HFF-Myc (cell line): ENCODE data around the gene DOCK4.

Experiments
- DNase-seq: peaks from one replicate; pipeline ENCODE4 v3.0.0-alpha.2; 2011; ENCODE audit warnings: low read depth; ENCODE audit errors: extremely low read depth
- H3K4me3 ChIP-seq: replicated peaks from 2 replicates; pipeline ENCODE4 v1.5.1; 2011; ENCODE audit warnings: low read depth, mild to moderate bottlenecking, control low read depth, low read length
- TF ChIP-seq, protein P1 (sequence below): IDR thresholded peaks from 2 replicates; pipeline ENCODE4 v1.5.1; 2012; ENCODE audit warnings: mild to moderate bottlenecking, low read depth, low read length, control low read depth; ENCODE audit errors: missing control alignments

Gene DOCK4

DNA sequence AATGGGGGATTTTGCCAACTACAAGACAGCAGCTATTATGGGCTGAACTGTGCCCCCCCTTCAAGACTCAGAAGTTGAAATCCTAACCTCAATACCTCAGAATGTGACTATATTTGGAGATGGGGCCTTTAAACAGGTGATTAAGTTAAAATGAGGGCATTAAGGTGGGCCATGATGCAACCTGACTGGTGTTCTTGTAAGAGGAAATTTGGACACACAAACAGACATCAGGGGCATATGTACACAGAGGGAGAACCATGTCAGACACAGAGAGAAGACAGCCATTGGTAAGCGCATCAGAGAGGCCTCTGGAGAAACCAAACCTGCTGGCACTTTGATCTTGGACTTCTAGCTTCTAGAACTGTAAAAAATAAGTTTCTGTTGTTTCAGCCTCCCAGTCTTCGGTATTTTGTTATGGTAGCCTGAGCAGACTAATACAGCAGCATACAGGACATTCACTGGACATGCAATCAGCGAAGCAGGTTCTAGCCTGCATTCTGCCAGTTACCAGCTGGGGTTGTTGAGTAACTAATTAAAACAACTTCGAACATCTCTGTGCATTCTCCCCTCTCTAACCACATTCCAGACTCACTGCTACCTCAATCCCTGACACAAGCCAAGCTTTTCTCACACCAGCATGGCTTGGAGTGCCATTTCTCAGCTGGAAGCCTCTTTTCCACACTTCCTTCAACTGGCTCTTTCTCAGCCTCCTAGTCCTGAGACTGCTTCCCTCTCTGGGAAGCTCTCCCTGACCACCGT lies 141.4 kb downstream of the DOCK4 start:
- TF ChIP-seq, protein P1, sequence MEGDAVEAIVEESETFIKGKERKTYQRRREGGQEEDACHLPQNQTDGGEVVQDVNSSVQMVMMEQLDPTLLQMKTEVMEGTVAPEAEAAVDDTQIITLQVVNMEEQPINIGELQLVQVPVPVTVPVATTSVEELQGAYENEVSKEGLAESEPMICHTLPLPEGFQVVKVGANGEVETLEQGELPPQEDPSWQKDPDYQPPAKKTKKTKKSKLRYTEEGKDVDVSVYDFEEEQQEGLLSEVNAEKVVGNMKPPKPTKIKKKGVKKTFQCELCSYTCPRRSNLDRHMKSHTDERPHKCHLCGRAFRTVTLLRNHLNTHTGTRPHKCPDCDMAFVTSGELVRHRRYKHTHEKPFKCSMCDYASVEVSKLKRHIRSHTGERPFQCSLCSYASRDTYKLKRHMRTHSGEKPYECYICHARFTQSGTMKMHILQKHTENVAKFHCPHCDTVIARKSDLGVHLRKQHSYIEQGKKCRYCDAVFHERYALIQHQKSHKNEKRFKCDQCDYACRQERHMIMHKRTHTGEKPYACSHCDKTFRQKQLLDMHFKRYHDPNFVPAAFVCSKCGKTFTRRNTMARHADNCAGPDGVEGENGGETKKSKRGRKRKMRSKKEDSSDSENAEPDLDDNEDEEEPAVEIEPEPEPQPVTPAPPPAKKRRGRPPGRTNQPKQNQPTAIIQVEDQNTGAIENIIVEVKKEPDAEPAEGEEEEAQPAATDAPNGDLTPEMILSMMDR = no peak
- DNase-seq = no peak
- H3K4me3 ChIP-seq = no peak overlapping the region

DNA sequence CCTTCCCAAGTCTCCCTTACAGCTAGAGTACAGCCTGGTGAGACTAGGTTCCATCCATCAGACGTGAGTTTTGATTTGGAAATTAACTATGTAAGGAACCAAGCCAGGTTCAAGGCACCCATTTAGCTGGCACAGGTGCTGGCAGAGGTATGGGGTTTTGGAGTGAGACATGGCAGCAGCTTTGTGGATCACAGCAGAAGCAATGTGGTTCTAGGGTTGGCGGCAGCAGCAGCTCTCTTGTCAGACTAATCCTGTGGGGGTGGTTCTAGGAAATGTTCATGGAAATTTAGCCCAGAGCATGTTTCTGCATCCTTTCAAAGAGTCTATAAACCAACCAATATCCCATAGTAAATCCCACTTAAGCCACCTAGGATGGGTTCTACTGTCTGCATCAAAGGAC lies 142.2 kb downstream of the DOCK4 start:
- H3K4me3 ChIP-seq = no peak overlapping the region
- no peak for DNase-seq
- TF ChIP-seq, protein P1 = no peak

DNA sequence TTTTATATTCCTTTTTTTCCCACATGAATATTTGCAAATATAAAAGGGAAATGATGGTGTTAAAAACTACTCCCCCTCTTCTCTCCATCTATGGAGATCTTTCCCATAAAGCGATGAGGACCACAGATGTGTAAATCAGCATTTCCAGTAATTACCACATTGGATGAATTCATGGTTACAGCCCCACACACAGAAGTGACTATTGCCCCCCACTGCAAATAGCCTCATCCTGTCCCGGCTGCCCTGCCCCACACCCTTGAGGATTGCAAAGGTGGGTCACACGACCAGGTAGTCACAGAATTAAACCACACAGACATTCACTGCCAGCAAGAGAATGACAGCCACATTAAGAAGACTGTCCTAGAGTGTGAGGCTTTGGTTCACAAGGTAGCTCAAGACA lies 145.1 kb downstream of the DOCK4 start:
- H3K4me3 ChIP-seq = no peak overlapping the region
- no peak for DNase-seq
- TF ChIP-seq, protein P1 = no peak

DNA sequence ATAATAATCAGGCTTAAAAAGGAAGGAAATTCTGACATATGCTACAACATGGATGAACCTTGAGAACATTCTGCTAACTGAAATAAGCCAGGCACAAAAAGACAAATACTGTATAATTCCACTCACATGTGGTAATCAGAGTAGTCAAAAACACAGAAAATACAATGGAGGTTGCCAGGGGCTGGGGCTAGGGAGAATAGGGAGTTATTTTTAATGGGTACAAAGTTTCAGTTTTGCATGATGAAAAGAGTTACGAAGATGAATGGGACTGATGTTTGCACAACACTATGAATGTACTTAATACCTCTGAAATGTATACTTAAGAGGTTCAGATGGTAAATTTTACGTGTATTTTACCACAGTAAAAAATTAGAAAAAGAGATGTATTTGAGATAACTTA lies 145.6 kb downstream of the DOCK4 start:
- DNase-seq = no peak
- no peak overlapping the region for H3K4me3 ChIP-seq
- TF ChIP-seq, protein P1 = no peak

DNA sequence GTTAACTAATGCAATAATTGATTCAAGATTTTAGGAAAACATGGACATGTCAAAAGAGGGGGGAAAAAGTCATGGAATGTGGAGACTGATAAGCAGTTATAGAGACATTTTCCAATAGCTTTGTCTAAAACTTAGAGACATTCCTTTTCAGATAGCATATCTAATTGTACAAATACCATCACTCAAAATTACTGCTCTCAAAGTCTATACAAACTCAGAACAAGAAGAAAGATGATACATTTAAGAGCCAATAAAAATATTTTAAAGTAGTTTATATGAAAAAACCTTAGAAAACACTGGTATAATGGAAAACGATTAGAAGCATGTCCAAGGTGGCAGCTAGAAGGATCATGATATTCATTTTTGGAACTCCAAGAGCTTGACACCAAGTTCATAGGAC lies 146.5 kb downstream of the DOCK4 start:
- TF ChIP-seq, protein P1 = no peak
- no peak for DNase-seq
- H3K4me3 ChIP-seq = no peak overlapping the region

DNA sequence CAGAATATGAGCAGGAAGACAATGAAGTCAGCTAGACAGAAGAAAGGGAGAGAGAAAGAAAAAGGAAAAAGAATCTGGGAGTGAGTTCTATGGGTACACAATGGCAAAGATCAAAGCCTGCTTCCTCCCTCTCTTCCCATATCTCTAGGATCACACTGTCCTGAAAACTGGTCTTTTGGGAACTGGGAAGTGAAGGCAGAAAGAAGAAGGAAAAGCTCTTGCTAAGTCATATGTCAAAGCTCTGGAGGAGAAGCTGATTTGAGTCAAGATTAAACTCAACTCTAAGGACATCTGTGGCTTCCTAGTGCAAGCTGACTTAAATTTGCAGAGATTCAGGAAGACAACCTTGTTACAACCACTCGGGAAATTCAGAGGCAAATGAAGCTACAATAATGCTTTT lies 147.5 kb downstream of the DOCK4 start:
- TF ChIP-seq, protein P1 = no peak
- DNase-seq = no peak
- H3K4me3 ChIP-seq = no peak overlapping the region

DNA sequence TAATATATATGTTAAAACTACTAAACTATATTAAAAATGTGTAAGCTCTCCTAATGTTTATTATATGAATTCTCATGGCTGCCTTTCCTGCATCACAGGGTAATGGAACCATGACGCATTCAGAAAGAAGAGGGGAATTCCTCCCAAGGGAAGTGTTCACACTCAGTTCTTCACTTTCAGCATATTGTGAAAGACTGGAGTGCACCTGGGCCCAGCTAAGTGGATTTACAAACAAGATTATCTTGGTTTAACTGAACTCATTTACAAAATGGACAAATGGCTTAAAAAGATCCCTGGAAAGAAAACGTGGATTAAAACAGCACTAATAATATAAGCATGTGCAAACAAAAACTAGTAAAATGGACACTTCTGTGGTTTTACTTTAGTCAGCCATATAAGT lies 149.8 kb downstream of the DOCK4 start:
- TF ChIP-seq, protein P1 = no peak
- DNase-seq = no peak
- H3K4me3 ChIP-seq = no peak overlapping the region
